HEK293T (cell line): Measurements from ENCODE around the gene NDUFA8.

Source experiments
- BHLHE40 ChIP-seq: fragments of 450-650 bp; IDR thresholded peaks from 2 replicates; pipeline ENCODE4 v1.6.1; 2016; ENCODE audit warnings: mild to moderate bottlenecking, moderate library complexity, borderline replicate concordance
- CTBP1 ChIP-seq: fragments of 450-650 bp; IDR thresholded peaks from 2 replicates; pipeline ENCODE4 v1.6.1; 2016; ENCODE audit warnings: borderline replicate concordance
- FOXA1 ChIP-seq: fragments of 450-650 bp; IDR thresholded peaks from 2 replicates; pipeline ENCODE4 v1.6.1; 2016; ENCODE audit warnings: mild to moderate bottlenecking
- FOXM1 ChIP-seq: fragments of 450-650 bp; IDR thresholded peaks from 2 replicates; pipeline ENCODE4 v1.6.1; 2017; ENCODE audit warnings: mild to moderate bottlenecking, borderline replicate concordance
- L3MBTL2 ChIP-seq: fragments of 450-650 bp; conservative IDR thresholded peaks from 2 replicates; pipeline ENCODE4 v1.6.1; 2016; ENCODE audit warnings: mild to moderate bottlenecking
- SP1 ChIP-seq: fragments of 450-650 bp; IDR thresholded peaks from 2 replicates; pipeline ENCODE4 v1.6.1; 2017
- SUZ12 ChIP-seq: fragments of 450-650 bp; IDR thresholded peaks from 2 replicates; pipeline ENCODE4 v1.6.1; 2016; ENCODE audit warnings: mild to moderate bottlenecking
- TARDBP ChIP-seq: fragments of 450-650 bp; IDR thresholded peaks from 2 replicates; pipeline ENCODE4 v1.6.1; 2016

DNA sequence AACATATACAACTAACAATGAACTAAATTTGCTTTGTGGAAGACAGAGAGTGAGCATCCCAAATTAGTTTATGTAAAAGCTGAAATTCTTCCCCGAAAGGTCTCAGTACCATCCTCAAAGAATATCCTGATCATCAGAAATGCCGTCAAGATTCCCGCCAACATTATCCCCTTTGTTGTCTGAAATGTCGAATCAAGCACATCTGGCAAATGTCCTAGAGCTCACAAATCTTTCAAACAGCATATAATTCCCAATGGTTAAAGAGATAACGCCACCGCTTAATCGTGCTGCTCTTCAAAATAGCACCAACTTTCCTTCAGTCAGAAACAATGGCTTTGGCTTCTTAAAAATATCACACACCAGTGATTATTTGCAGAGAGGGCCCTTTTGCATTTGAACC is 23.9 kb upstream of the NDUFA8 start:
- TF ChIP-seq SUZ12 (no peak), CTBP1 (no peak), FOXM1 (no peak), SP1 (no peak), TARDBP (no peak), BHLHE40 (no peak), FOXA1 (no peak), L3MBTL2 (no peak)
